Dedifferentiated amniotic fluid mesenchymal stem cell (primary cell): ENCODE results near the gene ITGA3.

ENCODE experiments used
- DNase-seq: peaks from one replicate; pipeline ENCODE4 v3.0.0-alpha.2; 2016; ENCODE audit errors: extremely low spot score

The ITGA3 gene

GRCh38 chr17:50070908-50071680 lies 15.2 kb downstream of the ITGA3 start:
- DNase-seq: no peak

GRCh38 chr17:50071692-50072091 lies 15.8 kb downstream of the ITGA3 start:
- no peak for DNase-seq

DNA sequence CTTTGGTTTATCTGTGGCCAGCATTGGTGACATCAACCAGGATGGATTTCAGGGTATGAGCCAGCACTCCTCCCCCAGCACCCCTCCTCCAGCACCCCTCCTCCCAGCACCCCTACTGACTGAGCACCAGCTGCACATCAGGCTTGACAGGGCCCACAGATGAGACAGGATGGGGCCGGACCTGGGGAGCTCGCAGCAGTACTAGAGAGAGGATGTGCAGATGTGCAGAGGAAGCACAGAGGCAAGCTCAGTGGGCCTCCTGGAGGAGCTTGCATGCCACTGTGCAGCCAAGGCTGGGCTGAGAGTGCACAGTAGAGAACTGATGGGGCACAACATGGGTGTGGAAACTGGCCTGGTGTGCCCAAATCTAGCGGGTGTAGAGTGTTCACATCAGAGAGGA lies 16.2 kb downstream of the ITGA3 start:
- DNase-seq: no peak

- DNase-seq: no peak
Observed at GRCh38 chr17:50072925-50073324, 17.0 kb downstream of the ITGA3 start.

DNA sequence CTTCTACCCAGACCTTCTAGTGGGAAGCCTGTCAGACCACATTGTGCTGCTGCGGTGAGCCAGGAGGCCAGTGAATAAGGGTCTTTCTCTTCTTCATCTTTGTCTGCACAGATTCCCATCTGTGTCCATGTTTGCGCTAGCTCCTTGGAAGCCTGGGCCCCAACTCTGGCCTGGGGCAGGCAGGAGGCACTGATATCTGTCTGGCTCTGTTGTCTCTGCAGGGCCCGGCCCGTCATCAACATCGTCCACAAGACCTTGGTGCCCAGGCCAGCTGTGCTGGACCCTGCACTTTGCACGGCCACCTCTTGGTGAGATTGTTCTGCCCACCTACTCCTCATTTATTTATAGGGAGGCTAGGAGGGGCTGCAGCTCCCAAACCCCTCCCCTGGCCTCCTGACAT lies 18.3 kb downstream of the ITGA3 start:
- no peak for DNase-seq

DNA sequence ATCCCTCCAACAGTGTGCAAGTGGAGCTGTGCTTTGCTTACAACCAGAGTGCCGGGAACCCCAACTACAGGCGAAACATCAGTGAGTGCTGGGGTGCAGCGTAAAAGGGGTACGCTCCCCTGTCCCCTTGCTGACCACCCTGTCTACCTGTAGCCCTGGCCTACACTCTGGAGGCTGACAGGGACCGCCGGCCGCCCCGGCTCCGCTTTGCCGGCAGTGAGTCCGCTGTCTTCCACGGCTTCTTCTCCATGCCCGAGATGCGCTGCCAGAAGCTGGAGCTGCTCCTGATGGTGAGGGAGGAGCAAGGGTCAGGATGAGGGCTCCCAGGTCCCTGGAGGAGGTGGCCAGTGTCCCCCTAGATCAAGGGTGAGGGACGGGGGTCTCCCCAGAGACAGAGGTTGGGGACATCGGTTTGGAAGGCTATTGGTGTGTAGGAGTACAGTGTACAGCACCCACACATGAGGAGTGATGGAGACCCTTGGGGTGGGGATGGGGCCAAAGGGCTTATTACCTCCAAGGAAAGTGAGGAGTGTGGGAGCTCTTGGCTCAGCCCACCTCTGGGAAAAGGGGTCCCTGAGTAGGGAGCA lies 19.6 kb downstream of the ITGA3 start:
- DNase-seq: no peak

DNA sequence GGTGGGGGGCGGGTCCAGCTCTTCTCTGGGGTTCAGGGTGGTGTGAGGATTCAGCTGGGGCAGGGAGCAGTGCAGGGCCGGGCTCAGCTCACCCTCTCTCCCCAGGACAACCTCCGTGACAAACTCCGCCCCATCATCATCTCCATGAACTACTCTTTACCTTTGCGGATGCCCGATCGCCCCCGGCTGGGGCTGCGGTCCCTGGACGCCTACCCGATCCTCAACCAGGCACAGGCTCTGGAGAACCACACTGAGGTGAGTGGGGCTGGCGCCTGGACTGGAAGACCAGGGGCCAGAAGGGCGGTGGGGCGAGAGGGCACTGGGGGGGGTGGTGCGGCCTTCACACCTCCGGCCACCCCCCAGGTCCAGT lies 20.3 kb downstream of the ITGA3 start:
- no peak for DNase-seq

DNA sequence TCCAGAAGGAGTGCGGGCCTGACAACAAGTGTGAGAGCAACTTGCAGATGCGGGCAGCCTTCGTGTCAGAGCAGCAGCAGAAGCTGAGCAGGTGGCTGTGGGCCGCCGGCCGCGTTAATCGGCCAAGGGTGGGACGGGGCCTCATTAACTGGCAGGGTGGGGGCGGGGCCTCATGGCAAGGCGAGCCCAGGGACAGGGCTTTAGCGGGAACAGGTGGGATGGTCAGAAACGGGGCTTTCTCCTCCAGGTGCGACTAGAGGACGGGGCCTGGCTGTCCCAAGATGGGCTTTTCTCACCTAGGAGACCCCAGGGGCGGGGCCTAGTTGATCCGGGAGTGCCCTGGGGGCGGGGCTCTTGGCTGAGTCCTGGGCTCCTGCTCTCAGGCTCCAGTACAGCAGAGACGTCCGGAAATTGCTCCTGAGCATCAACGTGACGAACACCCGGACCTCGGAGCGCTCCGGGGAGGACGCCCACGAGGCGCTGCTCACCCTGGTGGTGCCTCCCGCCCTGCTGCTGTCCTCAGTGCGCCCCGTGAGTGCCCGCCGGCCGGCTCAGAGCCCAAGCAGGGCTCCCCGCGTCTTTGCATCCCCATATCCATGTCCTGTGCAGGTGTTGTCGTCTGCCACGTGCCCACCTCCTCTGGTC lies 20.8 kb downstream of the ITGA3 start:
- no peak for DNase-seq

- DNase-seq: no peak
Observed at GRCh38 chr17:50078430-50078829, 22.5 kb downstream of the ITGA3 start.

DNA sequence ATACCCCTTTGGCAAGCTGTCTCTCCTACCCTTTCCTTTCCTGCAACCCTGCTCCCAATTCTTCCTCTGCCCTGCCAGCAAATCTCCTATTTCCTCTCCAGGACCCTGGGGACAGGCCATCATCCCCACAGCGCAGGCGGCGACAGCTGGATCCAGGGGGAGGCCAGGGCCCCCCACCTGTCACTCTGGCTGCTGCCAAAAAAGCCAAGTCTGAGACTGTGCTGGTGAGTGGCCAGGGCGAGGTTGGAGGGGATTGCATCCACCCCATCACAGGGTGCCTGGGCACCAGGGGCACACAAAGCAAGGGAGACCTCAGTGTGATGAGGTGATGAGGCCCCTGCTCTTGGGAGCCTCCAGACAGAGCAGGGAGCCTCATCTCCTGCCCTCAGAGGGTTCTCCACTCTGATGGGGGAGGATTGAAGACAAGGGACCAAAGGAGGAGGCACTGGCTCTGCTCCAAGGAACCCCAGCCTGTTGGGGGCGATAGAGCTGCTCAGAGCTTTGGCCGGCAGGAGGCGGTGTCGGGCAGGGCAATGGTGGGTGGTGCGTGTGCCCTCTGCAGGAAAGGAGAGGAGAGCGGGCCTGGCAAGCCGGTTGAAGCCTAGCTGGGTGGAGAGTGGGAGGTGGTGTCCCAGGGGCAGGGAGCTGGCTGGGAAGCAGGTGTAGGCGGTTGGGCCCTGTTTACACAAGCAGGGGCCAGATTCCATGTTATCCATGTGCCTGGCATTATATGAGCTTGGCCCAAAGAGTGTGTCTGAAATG lies 23.6 kb downstream of the ITGA3 start:
- DNase-seq: no peak

- no peak for DNase-seq
Observed at GRCh38 chr17:50080096-50080480, 24.2 kb downstream of the ITGA3 start.

GRCh38 chr17:50080827-50081226 lies 24.9 kb downstream of the ITGA3 start:
- DNase-seq: no peak

DNA sequence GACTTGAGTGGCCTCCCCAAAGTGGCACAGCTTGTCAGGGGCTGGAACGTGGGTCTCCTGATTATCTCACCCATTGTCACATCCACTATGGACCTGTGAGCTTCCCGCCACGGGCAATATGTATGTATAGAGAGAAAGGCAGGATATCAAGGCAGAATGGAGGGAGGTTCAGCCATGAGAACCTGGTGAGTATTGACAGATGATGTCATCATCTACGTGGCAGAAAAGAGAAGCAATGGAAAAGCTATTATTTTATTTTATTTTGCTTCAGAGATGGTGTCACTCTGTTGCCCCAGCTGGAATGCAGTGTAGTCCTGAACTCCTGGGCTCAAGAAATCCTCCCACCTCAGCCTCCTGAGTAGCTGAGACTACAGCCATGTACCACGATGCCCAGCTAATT lies 25.8 kb downstream of the ITGA3 start:
- DNase-seq: no peak

GRCh38 chr17:50087246-50087911 lies 31.5 kb downstream of the ITGA3 start:
- peak; percentile 54 for DNase-seq

DNA sequence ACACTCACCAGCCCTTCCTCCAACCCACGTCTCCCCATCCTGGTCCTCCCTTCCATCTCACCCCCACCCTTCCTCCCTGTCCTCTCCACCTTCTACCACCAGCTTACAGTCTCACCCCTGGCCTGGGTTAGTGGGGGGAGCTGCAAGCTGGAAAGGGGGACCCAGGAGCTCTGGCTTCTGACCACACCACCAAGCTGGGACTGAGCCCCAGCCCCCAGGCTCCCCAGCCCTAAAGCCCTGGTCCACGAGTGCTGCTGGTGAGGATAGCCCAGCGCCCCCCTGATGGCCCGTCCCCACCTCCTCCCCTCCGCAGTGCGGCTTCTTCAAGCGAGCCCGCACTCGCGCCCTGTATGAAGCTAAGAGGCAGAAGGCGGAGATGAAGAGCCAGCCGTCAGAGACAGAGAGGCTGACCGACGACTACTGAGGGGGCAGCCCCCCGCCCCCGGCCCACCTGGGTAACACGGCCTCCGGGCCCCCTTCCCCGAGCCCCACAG lies 32.0 kb downstream of the ITGA3 start:
- DNase-seq: no peak

DNA sequence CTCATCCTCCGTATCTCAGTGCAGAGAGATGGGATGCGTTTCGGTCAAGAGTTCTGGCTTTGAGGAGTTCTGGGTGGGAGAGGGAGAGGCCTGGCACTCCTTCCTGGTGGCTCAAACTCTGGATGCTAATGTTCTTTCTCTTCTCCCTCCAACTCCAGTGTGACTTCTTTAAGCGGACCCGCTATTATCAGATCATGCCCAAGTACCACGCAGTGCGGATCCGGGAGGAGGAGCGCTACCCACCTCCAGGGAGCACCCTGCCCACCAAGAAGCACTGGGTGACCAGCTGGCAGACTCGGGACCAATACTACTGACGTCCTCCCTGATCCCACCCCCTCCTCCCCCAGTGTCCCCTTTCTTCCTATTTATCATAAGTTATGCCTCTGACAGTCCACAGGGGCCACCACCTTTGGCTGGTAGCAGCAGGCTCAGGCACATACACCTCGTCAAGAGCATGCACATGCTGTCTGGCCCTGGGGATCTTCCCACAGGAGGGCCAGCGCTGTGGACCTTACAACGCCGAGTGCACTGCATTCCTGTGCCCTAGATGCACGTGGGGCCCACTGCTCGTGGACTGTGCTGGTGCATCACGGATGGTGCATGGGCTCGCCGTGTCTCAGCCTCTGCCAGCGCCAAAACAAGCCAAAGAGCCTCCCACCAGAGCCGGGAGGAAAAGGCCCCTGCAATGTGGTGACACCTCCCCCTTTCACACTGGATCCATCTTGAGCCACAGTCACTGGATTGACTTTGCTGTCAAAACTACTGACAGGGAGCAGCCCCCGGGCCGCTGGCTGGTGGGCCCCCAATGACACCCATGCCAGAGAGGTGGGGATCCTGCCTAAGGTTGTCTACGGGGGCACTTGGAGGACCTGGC lies 33.3 kb downstream of the ITGA3 start:
- no peak for DNase-seq

DNA sequence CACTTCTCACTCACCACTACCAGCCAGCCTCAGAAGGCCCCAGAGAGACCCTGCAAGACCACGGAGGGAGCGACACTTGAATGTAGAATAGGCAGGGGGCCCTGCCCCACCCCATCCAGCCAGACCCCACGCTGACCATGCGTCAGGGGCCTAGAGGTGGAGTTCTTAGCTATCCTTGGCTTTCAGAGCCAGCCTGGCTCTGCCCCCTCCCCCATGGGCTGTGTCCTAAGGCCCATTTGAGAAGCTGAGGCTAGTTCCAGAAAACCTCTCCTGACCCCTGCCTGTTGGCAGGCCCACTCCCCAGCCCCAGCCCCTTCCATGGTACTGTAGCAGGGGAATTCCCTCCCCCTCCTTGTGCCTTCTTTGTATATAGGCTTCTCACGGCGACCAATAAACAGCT lies 34.2 kb downstream of the ITGA3 start:
- DNase-seq: no peak

- no peak for DNase-seq
Observed at GRCh38 chr17:50090971-50091917, 35.3 kb downstream of the ITGA3 start.

DNA sequence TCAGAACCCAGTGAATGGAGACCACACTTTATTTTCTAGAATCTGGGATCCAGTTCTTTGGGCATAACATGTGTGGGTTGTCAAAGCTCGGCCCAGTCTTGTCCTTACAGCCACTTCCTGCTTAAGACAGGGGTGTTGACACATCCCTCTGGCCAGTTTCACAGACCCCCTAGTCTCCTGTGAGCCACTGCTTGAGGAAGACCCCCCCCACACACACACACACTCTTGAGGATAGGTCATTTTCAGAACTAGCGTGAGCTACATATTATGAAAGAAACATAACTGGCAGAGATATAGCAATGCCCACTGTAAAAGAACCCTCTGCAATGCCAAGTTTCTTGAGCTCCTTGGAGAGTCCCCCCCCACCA lies 36.0 kb downstream of the ITGA3 start:
- DNase-seq: no peak

GRCh38 chr17:50093246-50093645 lies 37.3 kb downstream of the ITGA3 start:
- DNase-seq: no peak
